ENCODE results near the gene DCBLD1.
"Not testable (repeated sequence)": the region's sequence is repeated elsewhere in the genome, so short reads cannot be mapped to it uniquely, and the experiment has no call there.

Gene DCBLD1

DNA sequence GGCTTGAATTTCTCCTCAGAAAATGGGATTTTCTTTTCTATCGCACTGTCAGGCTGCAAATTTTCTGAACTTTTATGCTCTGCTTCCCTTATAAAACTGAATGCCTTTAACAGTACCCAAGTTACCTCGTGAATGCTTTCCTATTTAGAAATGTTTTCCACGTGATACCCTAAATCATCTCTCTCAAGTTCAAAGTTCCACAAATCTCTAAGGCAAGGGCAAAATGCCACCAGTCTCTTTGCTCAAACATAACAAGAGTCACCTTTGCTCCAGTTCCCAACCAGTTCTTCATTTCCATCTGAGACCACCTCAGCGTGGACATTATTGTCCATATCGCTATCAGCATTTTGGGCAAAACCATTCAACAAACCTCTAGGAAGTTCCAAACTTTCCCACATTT lies 35.5 kb downstream of the DCBLD1 start:
- not testable (repeated sequence) for H3K18ac ChIP-seq (ENCODE audit: low read length); H3K27ac ChIP-seq (replicated peaks; ENCODE audit: low read length); H3K36me3 ChIP-seq (replicated peaks in 1 of 2; ENCODE audit: control insufficient read depth in 2 of 2, insufficient read depth in 2 of 2, low read length in 2 of 2); H4K8ac ChIP-seq (ENCODE audit: low read depth, low read length); H3K9me3 ChIP-seq (replicated peaks in 1 of 2; ENCODE audit: control insufficient read depth in 2 of 2, insufficient read depth in 1 of 2, low read depth in 1 of 2, low read length in 2 of 2); H3K4me3 ChIP-seq (ENCODE audit: low read length in 2 of 2); H3K14ac ChIP-seq (ENCODE audit: low read length); H3K27me3 ChIP-seq (ENCODE audit: control insufficient read depth in 3 of 3, insufficient read depth in 3 of 3, low read depth in 1 of 3, low read length in 3 of 3); H2AFZ ChIP-seq (ENCODE audit: low read length); H3K4me2 ChIP-seq (ENCODE audit: insufficient read depth, low read length, poor library complexity, severe bottlenecking); H2BK5ac ChIP-seq (ENCODE audit: low read length); H2BK12ac ChIP-seq (ENCODE audit: low read length); H3K4ac ChIP-seq (ENCODE audit: low read length); H3K23ac ChIP-seq (ENCODE audit: low read depth, low read length, poor library complexity); H3K79me1 ChIP-seq (ENCODE audit: low read depth, low read length); H2BK15ac ChIP-seq (ENCODE audit: low read length); H4K91ac ChIP-seq (ENCODE audit: low read depth, low read length, poor library complexity); H2AK5ac ChIP-seq (ENCODE audit: low read depth, low read length); H3K4me1 ChIP-seq (ENCODE audit: control insufficient read depth in 2 of 2, insufficient read depth in 1 of 2, low read depth in 1 of 2, low read length in 2 of 2); H2BK120ac ChIP-seq (ENCODE audit: low read depth, low read length); H3K9ac ChIP-seq (ENCODE audit: low read depth, low read length, poor library complexity); DNase-seq (ENCODE audit: low spot score)
- no CpG with 5 or more reads among the region's 5 CpGs for WGBS, 2 donors (ENCODE audit: extremely low coverage in 2 of 2, insufficient read length in 2 of 2, insufficient replicate concordance in 1 of 2)

DNA sequence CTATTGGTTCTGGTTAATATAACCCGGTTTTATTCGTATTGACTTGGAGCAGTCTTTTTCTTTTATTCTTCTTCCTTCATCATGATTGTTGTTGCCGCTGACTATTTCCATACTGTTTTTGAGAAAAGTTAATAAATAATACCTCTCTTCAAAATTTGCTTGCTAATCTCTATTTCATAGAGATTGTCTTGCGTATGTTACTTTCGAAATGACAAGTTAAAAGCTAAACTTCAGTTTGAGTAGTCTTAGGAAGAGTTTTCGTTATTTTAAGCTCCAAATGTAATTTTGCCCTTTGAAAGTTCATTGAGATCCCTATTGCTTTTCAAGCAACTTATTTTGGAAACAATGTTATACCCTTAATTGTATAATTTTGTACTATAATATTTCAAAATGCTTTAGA lies 36.4 kb downstream of the DCBLD1 start:
- H3K27ac ChIP-seq (replicated peaks; ENCODE audit: low read length) = no peak overlapping the region
- no peak overlapping the region for H3K4ac ChIP-seq (ENCODE audit: low read length)
- H2BK12ac ChIP-seq (ENCODE audit: low read length) = no peak overlapping the region
- no peak overlapping the region for H2BK120ac ChIP-seq (ENCODE audit: low read depth, low read length)
- no peak overlapping the region for H2BK15ac ChIP-seq (ENCODE audit: low read length)
- H4K8ac ChIP-seq (ENCODE audit: low read depth, low read length) = no peak overlapping the region
- H2AK5ac ChIP-seq (ENCODE audit: low read depth, low read length) = no peak overlapping the region
- no peak for DNase-seq (ENCODE audit: low spot score)
- H3K9ac ChIP-seq (ENCODE audit: low read depth, low read length, poor library complexity) = no peak overlapping the region
- H3K79me1 ChIP-seq (ENCODE audit: low read depth, low read length) = no peaks in the 10 kb centered on the region
- H3K14ac ChIP-seq (ENCODE audit: low read length) = no peak overlapping the region
- no peak overlapping the region for H4K91ac ChIP-seq (ENCODE audit: low read depth, low read length, poor library complexity)
- H3K36me3 ChIP-seq (replicated peaks in 1 of 2; ENCODE audit: control insufficient read depth in 2 of 2, insufficient read depth in 2 of 2, low read length in 2 of 2) = no peaks in the 10 kb centered on the region
- H3K18ac ChIP-seq (ENCODE audit: low read length) = no peak overlapping the region
- H3K9me3 ChIP-seq (replicated peaks in 1 of 2; ENCODE audit: control insufficient read depth in 2 of 2, insufficient read depth in 1 of 2, low read depth in 1 of 2, low read length in 2 of 2) = no peaks in the 10 kb centered on the region
- no peak overlapping the region for H3K4me3 ChIP-seq (ENCODE audit: low read length in 2 of 2)
- no peaks in the 10 kb centered on the region for H3K27me3 ChIP-seq (ENCODE audit: control insufficient read depth in 3 of 3, insufficient read depth in 3 of 3, low read depth in 1 of 3, low read length in 3 of 3)
- H2AFZ ChIP-seq (ENCODE audit: low read length) = no peak overlapping the region
- H3K4me1 ChIP-seq (ENCODE audit: control insufficient read depth in 2 of 2, insufficient read depth in 1 of 2, low read depth in 1 of 2, low read length in 2 of 2) = no peaks in the 10 kb centered on the region
- H3K23ac ChIP-seq (ENCODE audit: low read depth, low read length, poor library complexity) = no peak overlapping the region
- no peak overlapping the region for H3K4me2 ChIP-seq (ENCODE audit: insufficient read depth, low read length, poor library complexity, severe bottlenecking)
- no CpG with 5 or more reads among the region's 6 CpGs for WGBS, 2 donors (ENCODE audit: extremely low coverage in 2 of 2, insufficient read length in 2 of 2, insufficient replicate concordance in 1 of 2)
- H2BK5ac ChIP-seq (ENCODE audit: low read length) = no peak overlapping the region

DNA sequence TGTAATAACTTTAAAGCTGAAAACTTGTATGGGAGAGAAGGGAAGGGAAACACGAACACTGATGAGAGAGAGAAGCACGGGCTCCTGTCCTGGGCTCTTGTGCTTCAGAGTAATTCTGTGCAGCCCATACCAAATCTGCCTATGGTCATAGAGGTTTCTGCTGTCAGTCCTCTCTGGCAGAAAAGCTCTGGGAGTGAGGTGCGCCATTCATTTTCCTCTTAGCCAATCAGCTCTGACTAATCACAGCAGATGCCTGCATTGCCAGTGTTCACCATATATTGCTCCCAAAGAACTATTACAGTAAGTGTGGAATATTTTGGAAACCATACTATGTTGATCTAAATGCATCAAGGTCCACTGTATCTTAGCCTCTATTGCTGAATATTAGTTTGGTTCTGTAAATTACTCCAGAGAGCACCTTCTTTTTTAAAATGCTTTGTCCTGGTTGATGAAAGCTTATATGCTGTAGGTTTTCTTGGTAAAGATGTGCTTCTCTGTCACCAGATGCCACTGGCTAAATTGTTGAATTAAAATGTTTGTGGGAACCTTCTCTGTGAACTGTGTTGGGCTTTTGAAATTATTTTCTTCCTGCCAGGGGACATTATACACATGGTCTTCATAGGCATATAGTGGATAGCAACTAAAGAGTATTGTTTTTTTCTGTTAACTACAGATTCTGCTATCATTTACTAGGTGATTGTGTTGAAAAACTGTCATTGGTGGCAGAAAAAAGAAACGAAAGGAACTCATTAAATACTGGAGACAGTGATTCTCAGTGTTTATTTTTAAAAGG lies 38.3 kb downstream of the DCBLD1 start:
- Histone ChIP-seq H3K18ac (ENCODE audit: low read length) (no peak overlapping the region), H3K4ac (ENCODE audit: low read length) (no peak overlapping the region), H2BK15ac (ENCODE audit: low read length) (no peak overlapping the region), H3K23ac (ENCODE audit: low read depth, low read length, poor library complexity) (no peak overlapping the region), H3K4me2 (ENCODE audit: insufficient read depth, low read length, poor library complexity, severe bottlenecking) (no peak overlapping the region), H2BK5ac (ENCODE audit: low read length) (no peak overlapping the region), H2AFZ (ENCODE audit: low read length) (no peak overlapping the region), H2BK12ac (ENCODE audit: low read length) (no peak overlapping the region), H4K8ac (ENCODE audit: low read depth, low read length) (no peak overlapping the region), H3K36me3 (replicated peaks in 1 of 2; ENCODE audit: control insufficient read depth in 2 of 2, insufficient read depth in 2 of 2, low read length in 2 of 2) (no peaks in the 10 kb centered on the region), H2AK5ac (ENCODE audit: low read depth, low read length) (no peak overlapping the region), H3K27ac (replicated peaks; ENCODE audit: low read length) (no peak overlapping the region), H3K79me1 (ENCODE audit: low read depth, low read length) (no peaks in the 10 kb centered on the region), H2BK120ac (ENCODE audit: low read depth, low read length) (no peak overlapping the region), H3K4me1 (ENCODE audit: control insufficient read depth in 2 of 2, insufficient read depth in 1 of 2, low read depth in 1 of 2, low read length in 2 of 2) (no peaks in the 10 kb centered on the region), H4K91ac (ENCODE audit: low read depth, low read length, poor library complexity) (no peak overlapping the region), H3K27me3 (ENCODE audit: control insufficient read depth in 3 of 3, insufficient read depth in 3 of 3, low read depth in 1 of 3, low read length in 3 of 3) (no peaks in the 10 kb centered on the region), H3K9ac (ENCODE audit: low read depth, low read length, poor library complexity) (no peak overlapping the region), H3K9me3 (replicated peaks in 1 of 2; ENCODE audit: control insufficient read depth in 2 of 2, insufficient read depth in 1 of 2, low read depth in 1 of 2, low read length in 2 of 2) (no peaks in the 10 kb centered on the region), H3K4me3 (ENCODE audit: low read length in 2 of 2) (no peak overlapping the region), H3K14ac (ENCODE audit: low read length) (no peak overlapping the region)
- DNase-seq (ENCODE audit: low spot score) = no peak
- no CpG with 5 or more reads among the region's 4 CpGs for WGBS, 2 donors (ENCODE audit: extremely low coverage in 2 of 2, insufficient read length in 2 of 2, insufficient replicate concordance in 1 of 2)

DNA sequence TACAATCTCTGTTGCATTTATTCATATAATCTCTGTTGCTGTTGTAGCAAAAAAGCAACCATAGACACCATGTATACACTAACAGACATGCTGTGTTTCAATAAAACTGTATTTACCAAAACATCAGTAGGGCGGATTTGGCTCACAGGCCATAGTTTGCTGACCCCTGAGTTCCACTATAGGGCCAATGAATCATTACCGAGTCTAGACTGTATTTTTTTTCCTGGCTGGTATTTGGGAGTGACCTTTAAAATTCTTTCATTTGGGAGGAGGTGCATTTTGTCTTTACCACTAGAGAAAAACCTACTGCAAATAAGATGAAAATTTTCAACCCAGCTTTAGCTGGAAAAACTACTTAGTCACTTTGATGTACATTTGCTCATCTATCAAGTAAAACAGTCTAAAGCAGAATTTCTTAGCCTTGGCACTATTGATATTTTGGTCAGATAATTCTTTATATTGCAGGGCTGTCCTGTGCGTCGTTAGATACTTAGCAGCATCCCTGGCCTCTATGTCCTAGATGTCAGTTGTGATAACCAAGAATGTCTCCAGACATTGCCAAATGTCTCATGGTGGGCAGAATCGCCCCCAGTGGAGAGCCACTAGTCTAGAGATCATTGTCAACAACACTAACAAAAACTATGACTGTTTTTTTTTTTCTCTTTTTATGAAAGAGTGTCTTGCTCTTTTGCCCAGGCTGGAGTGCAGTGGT lies 39.5 kb downstream of the DCBLD1 start:
- no peak overlapping the region for H3K9ac ChIP-seq (ENCODE audit: low read depth, low read length, poor library complexity)
- no peak overlapping the region for H3K14ac ChIP-seq (ENCODE audit: low read length)
- no peak for DNase-seq (ENCODE audit: low spot score)
- no peak overlapping the region for H2AK5ac ChIP-seq (ENCODE audit: low read depth, low read length)
- no peak overlapping the region for H3K18ac ChIP-seq (ENCODE audit: low read length)
- H2BK12ac ChIP-seq (ENCODE audit: low read length) = no peak overlapping the region
- H3K4me2 ChIP-seq (ENCODE audit: insufficient read depth, low read length, poor library complexity, severe bottlenecking) = no peak overlapping the region
- H3K23ac ChIP-seq (ENCODE audit: low read depth, low read length, poor library complexity) = no peak overlapping the region
- H4K8ac ChIP-seq (ENCODE audit: low read depth, low read length) = no peak overlapping the region
- H2BK15ac ChIP-seq (ENCODE audit: low read length) = no peak overlapping the region
- H3K27me3 ChIP-seq (ENCODE audit: control insufficient read depth in 3 of 3, insufficient read depth in 3 of 3, low read depth in 1 of 3, low read length in 3 of 3) = no peaks in the 10 kb centered on the region
- H2AFZ ChIP-seq (ENCODE audit: low read length) = no peak overlapping the region
- H2BK120ac ChIP-seq (ENCODE audit: low read depth, low read length) = no peak overlapping the region
- H3K9me3 ChIP-seq (replicated peaks in 1 of 2; ENCODE audit: control insufficient read depth in 2 of 2, insufficient read depth in 1 of 2, low read depth in 1 of 2, low read length in 2 of 2) = no peaks in the 10 kb centered on the region
- no peaks in the 10 kb centered on the region for H3K79me1 ChIP-seq (ENCODE audit: low read depth, low read length)
- H2BK5ac ChIP-seq (ENCODE audit: low read length) = no peak overlapping the region
- H3K4me3 ChIP-seq (ENCODE audit: low read length in 2 of 2) = no peak overlapping the region
- H3K36me3 ChIP-seq (replicated peaks in 1 of 2; ENCODE audit: control insufficient read depth in 2 of 2, insufficient read depth in 2 of 2, low read length in 2 of 2) = no peaks in the 10 kb centered on the region
- H4K91ac ChIP-seq (ENCODE audit: low read depth, low read length, poor library complexity) = no peak overlapping the region
- WGBS, 2 donors (ENCODE audit: extremely low coverage in 2 of 2, insufficient read length in 2 of 2, insufficient replicate concordance in 1 of 2) = no CpG with 5 or more reads among the region's 5 CpGs
- no peak overlapping the region for H3K4ac ChIP-seq (ENCODE audit: low read length)
- H3K27ac ChIP-seq (replicated peaks; ENCODE audit: low read length) = no peak overlapping the region
- H3K4me1 ChIP-seq (ENCODE audit: control insufficient read depth in 2 of 2, insufficient read depth in 1 of 2, low read depth in 1 of 2, low read length in 2 of 2) = no peaks in the 10 kb centered on the region
